PC-9 (cell line): ENCODE measurements around the gene VPS72. TPM values are rescaled to one million over a fixed set of nuclear protein-coding genes. Genes with fewer than 3 reads are reported as not detected.

Experiments used
- BruUV-seq: library from RNA; stranded (reverse); fragments of 400-500 nt; replicated peaks from 2 replicates; lab custom pipeline; 2021; lab: Mats Ljungman, UMichigan
- CTCF ChIA-PET: fragments of 300-600 bp; sonication (Branson Sonifier 250); formaldehyde crosslinking; loops from one replicate; lab custom pipeline; 2022; ENCODE audit warnings: antibody characterized with exemption; lab: Charles Lee
- POLR2A ChIA-PET: fragments of 300-600 bp; sonication (Branson Sonifier 250); formaldehyde crosslinking; loops from one replicate; lab custom pipeline; 2022; ENCODE audit warnings: antibody characterized with exemption; ENCODE audit not compliant: unreplicated experiment; lab: Charles Lee
- DNase-seq, 2 experiments: peaks; one replicate each; pipeline versions ENCODE4 v3.0.0 to v3.0.0-alpha.2; 2015 to 2022; ENCODE audit warnings: mixed read lengths in 1 of 2
- H2AFZ ChIP-seq: fragments of 200-600 bp; sonication (generic); 2 replicates; pipeline ENCODE4 v1.8.1; 2017; ENCODE audit warnings: antibody characterized with exemption
- H3F3A ChIP-seq: fragments of 200-600 bp; sonication (generic); 2 replicates; pipeline ENCODE4 v1.8.1; 2017; ENCODE audit warnings: antibody characterized with exemption, mild to moderate bottlenecking, low read depth; ENCODE audit not compliant: insufficient read depth
- H3K27ac ChIP-seq: fragments of 200-600 bp; sonication (generic); 2 replicates; pipeline ENCODE4 v1.6.1; 2016; ENCODE audit warnings: mixed run types
- H3K27me3 ChIP-seq: fragments of 200-600 bp; sonication (generic); 2 replicates; pipeline ENCODE4 v1.6.1; 2016; ENCODE audit warnings: low read depth, mixed run types; ENCODE audit not compliant: insufficient read depth
- H3K36me3 ChIP-seq: fragments of 200-600 bp; sonication (generic); 2 replicates; pipeline ENCODE4 v1.6.1; 2016; ENCODE audit warnings: low read depth, mixed run types
- H3K4me1 ChIP-seq: fragments of 200-600 bp; sonication (generic); replicated peaks from 2 replicates; pipeline ENCODE4 v1.6.1; 2016; ENCODE audit warnings: mixed run types; ENCODE audit not compliant: insufficient read depth
- H3K4me2 ChIP-seq: fragments of 200-600 bp; sonication (generic); 2 replicates; pipeline ENCODE4 v1.6.1; 2017; ENCODE audit warnings: mixed run types
- H3K4me3 ChIP-seq: fragments of 200-600 bp; sonication (generic); 2 replicates; pipeline ENCODE4 v1.6.1; 2016; ENCODE audit warnings: mixed run types
- H3K79me2 ChIP-seq: fragments of 200-600 bp; sonication (generic); 2 replicates; pipeline ENCODE4 v1.6.1; 2017; ENCODE audit warnings: low read depth, mixed run types
- H3K9me2 ChIP-seq: fragments of 200-600 bp; sonication (generic); 2 replicates; pipeline ENCODE4 v1.8.1; 2017; ENCODE audit warnings: mild to moderate bottlenecking; ENCODE audit not compliant: insufficient read depth
- H3K9me3 ChIP-seq: fragments of 200-600 bp; sonication (generic); 2 replicates; pipeline ENCODE4 v1.8.1; 2016; ENCODE audit warnings: low read depth; ENCODE audit not compliant: insufficient read depth
- H4K20me1 ChIP-seq: fragments of 200-600 bp; sonication (generic); 2 replicates; pipeline ENCODE4 v1.8.1; 2017; ENCODE audit not compliant: insufficient read depth
- EZH2 ChIP-seq: fragments of 200-600 bp; sonication (generic); IDR thresholded peaks from 2 replicates; pipeline ENCODE4 v1.8.0; 2017; ENCODE audit warnings: antibody characterized with exemption, low read depth
- intact Hi-C: fragments of 100-400 bp; cut with micrococcal nuclease; formaldehyde crosslinking; loops from one replicate; pipeline ENCODE4 v1.10.0; 2022; ENCODE audit not compliant: unreplicated experiment
- total RNA-seq: library from RNA; stranded (reverse); gene quantifications from 2 replicates; pipeline ENCODE4 v1.2.3, GENCODE V29; 2021
- TF ChIP-seq, protein P1 (sequence below): fragments of 200-600 bp; sonication (generic); conservative IDR thresholded peaks from 2 replicates; pipeline ENCODE4 v1.6.1; 2017; ENCODE audit warnings: mixed run types, antibody characterized with exemption, mild to moderate bottlenecking, moderate library complexity

Gene VPS72
- total RNA-seq, 1 experiment from 2014 or later: 63.9 TPM

DNA sequence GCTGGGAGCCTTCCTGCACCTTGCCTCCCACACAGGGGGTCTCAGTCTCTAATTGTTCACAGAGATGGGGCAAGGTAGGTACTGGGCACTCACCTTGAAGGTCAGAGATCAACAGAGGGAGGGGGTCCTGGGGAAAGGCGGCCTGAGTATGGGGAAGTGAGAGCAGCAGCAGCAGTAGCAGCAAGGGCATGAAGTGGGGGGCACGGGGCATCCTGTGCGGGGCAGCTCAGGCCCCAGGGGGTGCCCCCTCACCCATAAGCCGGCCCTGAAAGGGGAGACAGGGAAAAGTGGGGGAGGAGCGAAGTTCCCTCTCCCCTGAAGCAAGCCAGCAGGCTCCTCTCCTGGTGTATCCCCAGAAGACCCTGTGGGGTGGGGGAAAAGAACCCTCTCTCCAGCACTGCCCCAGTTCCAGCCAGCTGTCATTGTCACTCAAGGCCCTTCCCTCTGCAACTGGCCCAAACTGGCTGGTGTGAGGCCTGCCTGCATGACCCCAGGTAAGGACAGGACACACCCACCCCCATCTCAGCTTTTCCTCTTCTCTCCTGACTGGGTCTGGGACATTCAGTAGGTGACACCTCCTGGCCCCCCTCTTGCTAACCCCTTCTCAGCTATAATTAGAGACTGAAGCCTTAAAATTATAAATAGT lies 47.5 kb downstream of the VPS72 start:
- H3K27ac ChIP-seq: no peak overlapping the region
- no peaks in the 10 kb centered on the region for H3K27me3 ChIP-seq
- ChIA-PET CTCF (interaction anchor here (1.2 kb wide), 1 partner anchor 11 kb away, joined by 3 read pairs; no protein-coding TSS in a partner anchor), POLR2A (interaction anchor here (0.5 to 0.7 kb wide), 2 partner anchors 11 to 16 kb away, joined by 3 read pairs; no protein-coding TSS in a partner anchor)
- H3K9me3 ChIP-seq: no peaks in the 10 kb centered on the region
- no peaks in the 10 kb centered on the region for H4K20me1 ChIP-seq
- no peaks in the 10 kb centered on the region for H3F3A ChIP-seq
- no peak overlapping the region for H2AFZ ChIP-seq
- intact Hi-C loops: no loop called here
- H3K79me2 ChIP-seq: no peaks in the 10 kb centered on the region
- H3K36me3 ChIP-seq: no peaks in the 10 kb centered on the region
- no TSS peak for BruUV-seq
- peaks cover 5% of the 10 kb centered on the region for H3K4me1 ChIP-seq
- no peak for DNase-seq
- TF ChIP-seq, protein P1, sequence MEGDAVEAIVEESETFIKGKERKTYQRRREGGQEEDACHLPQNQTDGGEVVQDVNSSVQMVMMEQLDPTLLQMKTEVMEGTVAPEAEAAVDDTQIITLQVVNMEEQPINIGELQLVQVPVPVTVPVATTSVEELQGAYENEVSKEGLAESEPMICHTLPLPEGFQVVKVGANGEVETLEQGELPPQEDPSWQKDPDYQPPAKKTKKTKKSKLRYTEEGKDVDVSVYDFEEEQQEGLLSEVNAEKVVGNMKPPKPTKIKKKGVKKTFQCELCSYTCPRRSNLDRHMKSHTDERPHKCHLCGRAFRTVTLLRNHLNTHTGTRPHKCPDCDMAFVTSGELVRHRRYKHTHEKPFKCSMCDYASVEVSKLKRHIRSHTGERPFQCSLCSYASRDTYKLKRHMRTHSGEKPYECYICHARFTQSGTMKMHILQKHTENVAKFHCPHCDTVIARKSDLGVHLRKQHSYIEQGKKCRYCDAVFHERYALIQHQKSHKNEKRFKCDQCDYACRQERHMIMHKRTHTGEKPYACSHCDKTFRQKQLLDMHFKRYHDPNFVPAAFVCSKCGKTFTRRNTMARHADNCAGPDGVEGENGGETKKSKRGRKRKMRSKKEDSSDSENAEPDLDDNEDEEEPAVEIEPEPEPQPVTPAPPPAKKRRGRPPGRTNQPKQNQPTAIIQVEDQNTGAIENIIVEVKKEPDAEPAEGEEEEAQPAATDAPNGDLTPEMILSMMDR: no peak
- no peak for TF ChIP-seq EZH2
- H3K4me2 ChIP-seq: no peak overlapping the region
- H3K9me2 ChIP-seq: no peaks in the 10 kb centered on the region
- H3K4me3 ChIP-seq: no peak overlapping the region

DNA sequence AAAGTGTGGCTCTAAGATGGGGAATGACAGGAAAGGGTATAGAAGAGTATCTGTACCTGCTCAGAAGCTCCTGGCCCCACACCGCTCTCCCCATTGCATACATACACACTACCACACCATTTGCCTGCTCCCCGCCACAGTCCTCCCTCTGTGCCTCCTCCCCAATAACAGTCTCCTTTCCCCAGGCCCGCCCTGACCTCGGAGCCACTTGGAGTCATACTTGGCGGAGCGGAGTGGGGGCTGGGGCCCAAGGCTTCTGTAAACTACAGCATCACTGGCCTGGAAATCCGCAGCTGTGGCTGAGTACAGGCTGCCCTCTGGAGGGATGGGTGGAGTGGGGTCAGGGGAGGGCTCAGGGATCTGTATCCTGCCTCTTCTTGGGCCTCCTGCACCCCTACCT lies 52.2 kb downstream of the VPS72 start:
- intact Hi-C loops: no loop called here
- Histone ChIP-seq H3K9me3 (no peaks in the 10 kb centered on the region), H3K79me2 (no peaks in the 10 kb centered on the region), H2AFZ (no peak overlapping the region), H3K4me1 (no peaks in the 10 kb centered on the region), H3K27me3 (no peaks in the 10 kb centered on the region), H3K36me3 (no peaks in the 10 kb centered on the region), H3K27ac (no peak overlapping the region), H3K9me2 (no peaks in the 10 kb centered on the region), H3F3A (no peaks in the 10 kb centered on the region), H3K4me3 (no peak overlapping the region), H3K4me2 (no peak overlapping the region), H4K20me1 (no peaks in the 10 kb centered on the region)
- ChIA-PET POLR2A (no interaction called here), CTCF (no interaction called here)
- BruUV-seq: no TSS peak
- DNase-seq: no peak
- TF ChIP-seq, protein P1: no peak
- TF ChIP-seq EZH2: no peak

DNA sequence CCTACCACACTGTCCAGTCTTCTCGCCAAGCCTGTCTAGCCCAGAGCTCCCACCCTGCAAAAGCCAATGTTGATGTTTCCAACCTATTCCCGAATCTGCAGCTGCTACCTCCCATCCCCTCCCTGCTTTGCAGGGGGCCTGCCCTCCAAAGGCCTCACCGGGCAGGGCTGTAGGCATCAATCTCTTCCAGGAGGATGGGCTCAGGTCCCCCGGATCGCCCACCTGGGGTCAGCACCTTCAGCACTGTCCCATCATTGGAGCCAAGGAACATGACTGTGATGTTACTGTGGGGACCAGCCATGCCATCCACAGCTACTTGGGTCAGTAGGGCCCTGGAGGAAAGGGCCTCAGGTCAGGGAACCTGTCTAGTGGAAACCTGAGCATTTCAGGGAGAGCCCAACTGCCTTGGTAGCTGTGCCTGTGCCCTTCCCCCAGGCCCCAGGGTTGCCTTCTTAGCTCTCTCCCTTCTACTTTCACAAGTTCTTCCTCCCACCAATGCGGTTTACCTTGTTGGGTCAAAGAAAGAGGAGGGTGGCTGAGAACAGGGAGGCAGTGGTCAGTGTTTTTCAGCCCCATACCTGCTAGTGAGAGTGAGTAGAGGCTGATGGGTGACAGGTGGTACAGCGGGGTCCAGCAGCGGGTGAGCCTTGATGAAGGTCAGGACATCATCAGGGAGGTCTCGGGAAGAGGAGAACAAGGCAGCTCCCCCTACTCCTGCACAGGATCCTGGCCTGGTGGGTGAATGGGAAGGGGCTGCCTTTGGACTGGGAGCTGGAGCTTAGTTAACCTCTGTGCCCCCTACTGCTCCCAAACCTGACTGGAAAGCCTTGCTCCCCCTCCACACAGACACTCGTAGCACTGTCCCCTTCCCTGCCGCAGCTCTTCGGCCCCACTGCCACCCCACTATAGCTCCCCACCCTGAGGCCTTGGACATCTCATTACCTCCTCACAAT lies 54.3 kb downstream of the VPS72 start:
- intact Hi-C loops: no loop called here
- no peak for DNase-seq
- H3K4me1 ChIP-seq: no peaks in the 10 kb centered on the region
- no peak for TF ChIP-seq EZH2
- no peaks in the 10 kb centered on the region for H3F3A ChIP-seq
- H4K20me1 ChIP-seq: no peaks in the 10 kb centered on the region
- no peaks in the 10 kb centered on the region for H3K9me2 ChIP-seq
- no peak overlapping the region for H3K4me3 ChIP-seq
- ChIA-PET POLR2A (interaction anchor here (0.6 kb wide), 1 partner anchor 1327 kb away, joined by 3 read pairs; no protein-coding TSS in a partner anchor), CTCF (interaction anchor here (0.6 kb wide), 2 partner anchors 264 to 518 kb away, joined by 6 to 7 read pairs; no protein-coding TSS in a partner anchor)
- no peak overlapping the region for H3K4me2 ChIP-seq
- BruUV-seq: no TSS peak
- H3K9me3 ChIP-seq: no peaks in the 10 kb centered on the region
- H3K27ac ChIP-seq: no peak overlapping the region
- H3K79me2 ChIP-seq: no peaks in the 10 kb centered on the region
- no peaks in the 10 kb centered on the region for H3K36me3 ChIP-seq
- peaks cover 14% of the 10 kb centered on the region; the same call in 1 of the 2 replicates for H3K27me3 ChIP-seq
- no peak overlapping the region for H2AFZ ChIP-seq
